RWPE2 (cell line): ENCODE data around the gene RBM23.

Source experiments
- ATAC-seq: fragments of 200-7000 bp; cut with Tn5 transposase; 3 replicates; pipeline ENCODE4 v1.9.1; 2021; ENCODE audit warnings: low read depth
- DNase-seq: peaks from one replicate; pipeline ENCODE4 v3.0.0-alpha.2; 2020; ENCODE audit warnings: low spot score
- H3K27ac ChIP-seq: fragments of 450-650 bp; 2 replicates; pipeline ENCODE4 v1.5.1; 2017; ENCODE audit warnings: mild to moderate bottlenecking; ENCODE audit not compliant: poor library complexity, severe bottlenecking
- H3K27me3 ChIP-seq: fragments of 250-450 bp; sonication (Bioruptor Pico); 2 replicates; pipeline ENCODE4 v1.5.1; 2021; ENCODE audit warnings: mild to moderate bottlenecking, moderate library complexity; ENCODE audit not compliant: insufficient read depth, poor library complexity, severe bottlenecking
- H3K36me3 ChIP-seq: fragments of 250-450 bp; sonication (Bioruptor Pico); 2 replicates; pipeline ENCODE4 v1.5.1; 2020; ENCODE audit warnings: low read depth, mild to moderate bottlenecking, moderate library complexity
- H3K4me1 ChIP-seq: fragments of 250-450 bp; sonication (Bioruptor Pico); 2 replicates; pipeline ENCODE4 v1.5.1; 2021; ENCODE audit warnings: mild to moderate bottlenecking, moderate library complexity; ENCODE audit not compliant: insufficient read depth, poor library complexity, severe bottlenecking
- H3K4me3 ChIP-seq: fragments of 250-450 bp; sonication (Bioruptor Pico); 2 replicates; pipeline ENCODE4 v1.5.1; 2021; ENCODE audit warnings: mild to moderate bottlenecking, moderate library complexity; ENCODE audit not compliant: severe bottlenecking
- H3K9me3 ChIP-seq: fragments of 250-450 bp; sonication (Bioruptor Pico); 2 replicates; pipeline ENCODE4 v1.5.1; 2021; ENCODE audit warnings: mild to moderate bottlenecking, moderate library complexity; ENCODE audit not compliant: severe bottlenecking
- CTCF ChIP-seq: fragments of 450-650 bp; IDR thresholded peaks from one replicate; pipeline ENCODE4 v1.5.1; 2017; ENCODE audit warnings: mild to moderate bottlenecking, moderate library complexity; ENCODE audit not compliant: poor library complexity, severe bottlenecking

The RBM23 gene

DNA sequence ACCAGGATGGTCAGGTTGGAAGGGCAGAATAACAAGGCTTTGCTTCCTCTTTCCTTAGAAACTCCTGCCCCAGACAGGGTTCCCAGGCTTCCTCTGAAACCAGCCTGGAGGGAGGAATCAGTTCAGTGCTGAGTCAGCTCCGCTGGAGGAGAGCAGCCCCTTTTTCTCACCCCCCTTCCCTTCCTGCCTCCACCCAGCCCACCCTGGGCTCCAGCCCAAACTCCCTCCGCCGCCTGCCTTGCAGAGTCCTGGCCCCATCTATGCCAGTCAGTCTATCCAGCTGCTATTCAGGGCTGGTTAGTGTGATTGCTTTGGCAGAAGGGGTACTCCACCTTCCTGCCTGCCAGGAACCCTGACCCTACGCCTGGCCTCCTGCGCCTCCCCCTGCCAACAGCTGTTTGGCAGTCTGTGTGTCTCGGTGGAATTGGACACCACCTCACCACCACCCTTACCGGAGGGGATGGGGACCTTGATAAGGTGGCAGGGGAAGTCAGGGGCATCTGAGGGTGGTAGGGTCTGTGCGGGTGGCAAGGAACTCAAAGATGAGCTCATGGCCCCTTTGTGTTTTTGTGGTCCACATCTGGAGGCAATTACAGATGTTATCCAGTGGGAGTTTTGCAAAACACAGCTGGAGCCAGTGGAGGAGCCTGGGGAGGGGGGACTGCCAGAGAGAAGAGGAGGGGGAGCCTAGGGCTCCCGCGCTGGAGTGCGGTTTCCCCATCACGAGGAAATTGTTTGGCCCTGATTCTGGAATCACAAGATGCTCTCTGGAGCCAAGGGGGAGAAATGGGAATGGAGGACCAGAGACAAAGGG is 70.4 kb downstream of the RBM23 start:
- H3K4me1 ChIP-seq: peaks cover 66% of the 10 kb centered on the region
- H3K27ac ChIP-seq: peak overlapping the region; percentile 97
- no peak overlapping the region for H3K4me3 ChIP-seq
- H3K36me3 ChIP-seq: peaks cover 32% of the 10 kb centered on the region
- peak; percentile 78 for DNase-seq
- TF ChIP-seq CTCF: no peak
- no peaks in the 10 kb centered on the region for H3K9me3 ChIP-seq
- ATAC-seq: peak; percentile 48
- H3K27me3 ChIP-seq: no peaks in the 10 kb centered on the region

DNA sequence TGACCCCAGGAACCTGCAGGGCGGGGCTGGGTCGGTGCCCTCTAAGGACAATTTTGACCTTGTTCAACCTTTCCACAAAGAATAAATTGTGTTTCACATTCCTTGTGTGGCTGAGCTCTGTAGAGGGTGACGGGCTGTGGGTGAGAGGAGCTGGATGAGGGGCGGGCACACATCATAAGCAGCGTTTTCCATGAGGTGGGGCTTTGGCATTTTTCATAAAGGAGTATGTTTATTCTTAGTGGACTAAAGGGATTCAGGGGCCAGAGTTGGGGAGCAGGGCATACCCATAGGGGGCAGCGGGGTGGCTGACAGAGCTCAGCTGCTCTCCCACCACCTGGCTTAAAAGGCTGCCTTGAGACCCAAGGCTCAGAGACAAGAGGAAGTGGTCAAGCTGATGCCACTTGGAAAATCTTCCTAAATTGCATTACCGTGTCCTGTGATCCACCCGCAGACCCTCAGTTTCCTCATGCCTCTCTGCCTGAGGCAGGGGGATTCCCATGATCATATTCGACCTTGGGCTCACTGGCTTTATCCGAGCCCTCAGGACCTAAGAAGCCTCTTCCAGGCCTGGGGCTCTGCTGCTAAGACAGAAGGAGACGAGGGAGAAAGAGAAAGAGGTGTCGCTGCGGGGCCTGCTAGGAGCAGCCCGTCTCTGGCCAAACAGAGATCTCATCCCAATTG is 71.1 kb downstream of the RBM23 start:
- H3K4me1 ChIP-seq: peaks cover 60% of the 10 kb centered on the region
- ATAC-seq: peak; percentile 0; the same call in 2 of the 3 replicates

DNA sequence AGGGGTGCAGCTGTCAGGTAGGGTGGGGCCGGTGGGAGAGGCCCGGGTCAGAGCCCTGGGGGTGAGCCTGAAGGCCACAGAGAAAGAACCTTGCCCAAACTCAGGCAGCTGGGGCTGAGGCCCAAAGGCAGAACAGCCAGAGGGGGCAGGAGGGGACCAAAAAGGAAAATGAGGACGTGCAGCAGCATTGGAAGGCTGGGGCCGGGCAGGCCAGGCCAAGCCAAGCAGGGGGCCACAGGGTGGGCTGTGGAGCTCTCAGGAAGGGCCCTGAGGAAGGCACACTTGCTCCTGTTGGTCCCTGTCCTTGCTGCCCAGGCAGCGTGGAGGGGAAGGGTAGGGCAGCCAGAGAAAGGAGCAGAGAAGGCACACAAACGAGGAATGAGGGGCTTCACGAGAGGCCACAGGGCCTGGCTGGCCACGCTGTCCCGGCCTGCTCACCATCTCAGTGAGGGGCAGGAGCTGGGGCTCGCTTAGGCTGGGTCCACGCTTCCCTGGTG is 72.1 kb downstream of the RBM23 start:
- H3K4me3 ChIP-seq: no peak overlapping the region
- H3K27ac ChIP-seq: peak overlapping the region; percentile 97
- H3K27me3 ChIP-seq: no peaks in the 10 kb centered on the region
- DNase-seq (no peak), ATAC-seq (no peak)
- TF ChIP-seq CTCF: no peak
- H3K9me3 ChIP-seq: no peaks in the 10 kb centered on the region
- peaks cover 49% of the 10 kb centered on the region for H3K36me3 ChIP-seq
- H3K4me1 ChIP-seq: peaks cover 55% of the 10 kb centered on the region

More for the DNA sequence above, 71.1 kb downstream of the RBM23 start:
- no peak overlapping the region for H3K4me3 ChIP-seq
- peaks cover 40% of the 10 kb centered on the region for H3K36me3 ChIP-seq
- TF ChIP-seq CTCF: peak; percentile 10
- H3K27me3 ChIP-seq: no peaks in the 10 kb centered on the region
- no peak for DNase-seq
- H3K27ac ChIP-seq: peak overlapping the region; percentile 97
- H3K9me3 ChIP-seq: no peaks in the 10 kb centered on the region

- TF ChIP-seq CTCF: no peak
- DNase-seq (no peak), ATAC-seq (no peak)
- H3K27ac ChIP-seq: peak overlapping the region; percentile 97
- H3K27me3 ChIP-seq: no peaks in the 10 kb centered on the region
- H3K4me3 ChIP-seq: no peak overlapping the region
- peaks cover 46% of the 10 kb centered on the region for H3K4me1 ChIP-seq
- H3K9me3 ChIP-seq: no peaks in the 10 kb centered on the region
- H3K36me3 ChIP-seq: peaks cover 58% of the 10 kb centered on the region
Observed at GRCh38 chr14:22845821-22846625, 72.9 kb downstream of the RBM23 start.
